HG03432 (cell line): ENCODE measurements around the gene WNK2.

ENCODE experiments used
- ATAC-seq: cut with Tn5 transposase; IDR thresholded peaks from one replicate; pipeline ENCODE4 v1.9.1; 2021; ENCODE audit warnings: mild to moderate bottlenecking, moderate library complexity; ENCODE audit not compliant: unreplicated experiment

Gene WNK2

GRCh38 chr9:93290495-93291434 is 106.8 kb downstream of the WNK2 start:
- ATAC-seq, result no peak

DNA sequence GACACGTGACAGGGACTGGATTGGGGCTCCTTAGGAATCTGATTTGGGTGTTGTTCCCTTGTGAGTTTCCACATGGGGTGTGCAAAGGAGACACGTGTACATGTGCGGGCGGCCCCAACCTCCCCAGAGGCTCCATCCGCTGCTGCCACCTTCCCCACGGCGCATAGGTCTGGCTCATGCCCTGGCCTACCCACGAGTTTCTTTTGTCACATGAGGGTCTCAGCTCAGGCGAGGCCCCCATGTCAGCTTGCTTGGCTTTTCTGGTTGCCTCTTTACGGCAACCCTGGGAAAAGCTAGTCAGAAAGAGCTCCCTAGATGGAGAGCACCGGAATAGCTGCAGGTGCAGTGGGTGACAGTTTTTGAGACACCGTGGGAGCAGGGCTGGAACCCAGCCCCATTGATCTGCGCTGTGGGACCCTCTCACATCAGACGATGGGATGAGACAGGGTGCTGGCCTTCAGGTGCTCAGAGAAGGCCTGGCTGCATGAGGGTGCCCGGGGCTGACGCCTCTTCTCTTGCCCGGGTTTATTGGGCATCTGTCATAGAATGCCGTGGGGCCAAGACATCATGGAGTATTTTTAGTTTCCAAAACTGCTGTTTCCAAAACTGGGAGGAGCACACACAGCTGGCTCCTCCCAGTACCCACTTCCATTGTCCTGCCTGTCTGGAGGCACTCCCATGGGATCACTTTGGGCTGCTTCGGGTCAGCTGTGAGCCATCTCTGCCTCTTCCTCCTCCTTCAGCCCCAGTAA is 107.8 kb downstream of the WNK2 start:
- no peak for ATAC-seq

DNA sequence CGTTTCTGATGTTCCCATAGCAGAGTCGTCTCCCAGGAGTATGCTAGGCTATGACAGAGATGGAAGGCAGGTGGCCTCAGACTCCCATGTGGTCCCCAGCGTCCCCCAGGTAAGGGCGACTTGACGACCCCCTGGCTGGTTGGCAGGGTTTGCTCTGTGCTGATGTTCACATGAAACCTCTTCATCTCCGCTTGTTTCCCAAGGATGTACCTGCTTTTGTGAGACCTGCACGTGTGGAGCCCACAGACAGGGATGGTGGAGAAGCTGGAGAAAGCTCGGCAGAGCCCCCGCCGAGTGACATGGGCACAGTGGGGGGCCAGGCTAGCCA is 108.3 kb downstream of the WNK2 start:
- no peak for ATAC-seq

- no peak for ATAC-seq
Measured at GRCh38 chr9:93292664-93293328, 108.9 kb downstream of the WNK2 start.

DNA sequence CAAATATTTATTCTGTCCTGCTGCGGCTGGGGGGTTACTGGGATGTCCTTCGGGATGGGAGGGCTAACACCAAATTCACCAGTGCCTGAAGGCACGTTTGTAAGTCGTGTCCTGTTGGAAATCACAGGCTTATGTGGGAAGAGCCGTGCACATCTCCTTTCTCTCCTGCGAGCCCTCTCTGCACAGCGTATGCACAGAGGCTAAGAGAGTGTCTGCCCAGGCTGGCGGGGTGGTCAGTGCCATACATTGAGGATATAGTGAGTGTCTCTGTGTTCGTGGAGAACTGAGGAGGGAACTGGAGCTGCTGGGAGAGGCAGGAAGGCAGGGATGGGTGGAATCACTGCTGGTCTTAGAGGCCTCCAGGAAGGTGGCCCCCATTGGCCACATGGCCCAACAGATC is 110.1 kb downstream of the WNK2 start:
- no peak for ATAC-seq

DNA sequence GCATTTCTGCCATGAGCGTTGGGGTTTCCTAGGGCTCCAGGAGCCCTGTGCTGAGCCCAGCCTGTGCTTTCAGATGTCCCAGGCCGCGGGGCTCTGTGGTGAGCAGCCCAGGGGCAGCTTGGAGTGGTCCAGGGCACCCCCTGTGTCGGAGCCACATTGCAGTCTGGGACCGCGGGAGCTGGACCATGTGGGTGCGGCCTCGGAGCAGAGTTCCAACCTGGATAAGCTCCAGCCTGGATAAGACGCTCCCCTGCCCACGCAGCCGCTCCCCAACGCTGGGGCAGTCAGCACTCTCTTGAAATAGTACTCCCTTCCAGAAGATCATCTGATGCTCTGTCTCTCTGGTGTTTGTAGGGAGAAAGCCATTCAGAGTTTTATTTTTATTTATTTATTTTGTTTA is 111.1 kb downstream of the WNK2 start:
- no peak for ATAC-seq

- no peak for ATAC-seq
Measured at GRCh38 chr9:93295456-93296076, 111.6 kb downstream of the WNK2 start.

GRCh38 chr9:93296889-93297480 is 113.0 kb downstream of the WNK2 start:
- ATAC-seq, result no peak

GRCh38 chr9:93297659-93298497 is 113.9 kb downstream of the WNK2 start:
- ATAC-seq, result no peak

DNA sequence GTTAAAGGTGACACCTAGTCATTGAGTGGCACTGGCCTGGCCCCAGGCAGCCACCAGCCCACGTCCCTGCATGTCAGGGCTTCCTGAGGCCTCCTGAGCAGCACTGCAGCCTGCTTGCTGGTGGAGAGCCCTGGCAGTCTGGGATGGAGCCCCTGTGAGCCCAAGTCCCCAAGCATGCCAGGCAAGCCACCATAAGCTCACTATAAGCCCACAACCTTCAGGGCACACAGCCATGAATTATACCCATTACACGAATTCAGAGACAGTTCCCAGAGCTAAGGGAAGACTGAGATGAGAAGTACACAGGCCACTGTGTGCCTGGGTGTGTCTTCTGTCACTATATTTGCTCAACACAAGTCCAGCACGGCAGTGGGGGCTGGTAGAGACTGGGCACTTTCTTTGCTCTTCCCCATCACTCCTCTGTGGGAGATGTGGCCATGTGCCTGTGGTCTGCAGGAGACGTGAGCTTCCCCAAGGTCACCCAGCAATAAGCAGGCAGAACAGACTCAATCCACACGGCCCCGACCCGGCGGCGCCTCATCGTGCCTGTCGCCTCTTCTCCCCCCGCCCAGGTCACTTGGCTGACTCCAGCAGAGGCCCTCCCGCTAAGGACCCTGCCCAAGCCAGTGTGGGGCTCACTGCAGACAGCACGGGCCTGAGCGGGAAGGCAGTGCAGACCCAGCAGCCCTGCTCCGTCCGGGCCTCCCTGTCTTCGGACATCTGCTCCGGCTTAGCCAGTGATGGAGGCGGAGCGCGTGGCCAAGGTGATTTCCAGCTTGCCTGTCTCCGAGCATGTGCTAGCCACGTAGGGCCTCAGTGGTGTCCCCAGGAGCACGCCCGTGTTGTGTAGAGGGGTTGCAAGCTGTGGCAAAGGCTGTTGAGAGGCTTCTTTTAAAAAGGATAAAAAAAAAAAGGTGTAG is 114.8 kb downstream of the WNK2 start:
- no peak for ATAC-seq

- no peak for ATAC-seq
Measured at GRCh38 chr9:93299418-93300174, 115.7 kb downstream of the WNK2 start.

DNA sequence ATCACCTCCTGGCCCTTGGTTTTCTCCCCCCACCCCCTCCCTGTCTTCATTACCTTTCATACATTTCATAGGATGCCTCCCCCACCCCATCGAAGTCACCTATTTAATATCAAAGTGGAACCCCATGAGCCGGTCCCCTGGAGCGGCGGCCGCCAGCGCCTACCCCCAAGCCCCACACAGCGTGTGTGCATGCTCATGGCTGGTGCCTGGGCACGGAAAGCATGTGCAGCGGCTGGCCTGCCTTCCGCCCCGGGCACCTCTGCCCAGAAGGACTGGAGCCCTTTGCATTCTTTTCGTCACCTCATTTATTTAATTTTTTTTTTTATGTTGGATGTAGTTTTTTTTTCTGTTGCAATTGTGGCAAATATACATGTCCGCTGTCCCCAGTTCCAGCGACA is 116.2 kb downstream of the WNK2 start:
- no peak for ATAC-seq

- no peak for ATAC-seq
Measured at GRCh38 chr9:93300585-93301081, 116.7 kb downstream of the WNK2 start.

GRCh38 chr9:93301291-93301811 is 117.4 kb downstream of the WNK2 start:
- ATAC-seq, result no peak

DNA sequence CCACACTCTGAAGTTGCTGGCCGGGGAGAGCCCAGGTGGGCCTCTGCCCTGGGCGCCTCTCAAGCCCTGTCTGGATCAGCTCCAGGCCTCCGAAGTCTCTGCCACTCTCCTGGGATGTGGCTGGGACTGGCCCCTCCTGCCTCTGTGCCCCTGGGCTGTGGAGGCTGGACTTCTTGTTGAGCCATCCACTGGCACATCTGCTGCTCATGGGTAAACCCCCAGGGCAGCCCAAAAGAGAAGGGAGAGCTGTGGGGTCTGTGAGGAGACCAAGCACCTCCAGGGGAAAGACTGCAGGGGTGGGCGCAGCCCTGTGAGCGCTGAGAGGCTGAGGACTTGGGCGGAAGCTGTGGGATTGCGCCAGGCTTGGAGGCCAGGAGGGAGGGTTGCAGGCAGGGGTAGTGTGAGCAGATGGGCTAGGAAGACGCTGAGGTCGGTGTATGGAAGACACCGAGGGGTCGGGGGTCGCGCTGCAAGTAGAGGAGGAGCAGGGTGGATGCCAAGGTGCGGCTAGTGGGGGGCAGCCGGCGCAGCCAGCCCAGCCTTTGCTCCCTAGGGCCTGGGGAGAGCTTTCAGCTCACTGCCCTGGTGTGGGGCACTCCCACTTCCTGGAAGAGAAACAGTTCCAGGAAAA is 118.1 kb downstream of the WNK2 start:
- no peak for ATAC-seq

- ATAC-seq, result no peak
Measured at GRCh38 chr9:93302586-93303257, 118.8 kb downstream of the WNK2 start.
